ENCODE measurements around the gene RAPGEF3.

RAPGEF3 gene

GRCh38 chr12:47754126-47754525 lies 4.6 kb downstream of the RAPGEF3 start:
- no peak for TF ChIP-seq CTCF (IDR thresholded peaks at IDR 0.05; ENCODE audit: insufficient read depth, low read length, poor library complexity, severe bottlenecking)
- H3K27me3 ChIP-seq (replicated peaks; ENCODE audit: control insufficient read depth, insufficient read depth, low read length) = no peaks in the 10 kb centered on the region
- no peak overlapping the region for H3K4me3 ChIP-seq (replicated peaks; ENCODE audit: low read depth, low read length)
- no peak for DNase-seq (ENCODE audit: extremely low read depth, insufficient read length)
- no peaks in the 10 kb centered on the region for H3K36me3 ChIP-seq (ENCODE audit: control insufficient read depth, insufficient read depth, low read length)

- Histone ChIP-seq H3K36me3 (ENCODE audit: control insufficient read depth, insufficient read depth, low read length) (no peaks in the 10 kb centered on the region), H3K27me3 (replicated peaks; ENCODE audit: control insufficient read depth, insufficient read depth, low read length) (no peaks in the 10 kb centered on the region), H3K4me3 (replicated peaks; ENCODE audit: low read depth, low read length) (no peak overlapping the region)
- TF ChIP-seq CTCF (IDR thresholded peaks at IDR 0.05; ENCODE audit: insufficient read depth, low read length, poor library complexity, severe bottlenecking) = no peak
- DNase-seq (ENCODE audit: extremely low read depth, insufficient read length) = no peak
Observed at GRCh38 chr12:47753021-47754001, 5.4 kb downstream of the RAPGEF3 start.

- no peak for DNase-seq (ENCODE audit: extremely low read depth, insufficient read length)
Observed at GRCh38 chr12:47752552-47752951, 6.1 kb downstream of the RAPGEF3 start.

GRCh38 chr12:47752121-47752520 lies 6.6 kb downstream of the RAPGEF3 start:
- Histone ChIP-seq H3K27me3 (replicated peaks; ENCODE audit: control insufficient read depth, insufficient read depth, low read length) (no peaks in the 10 kb centered on the region), H3K36me3 (ENCODE audit: control insufficient read depth, insufficient read depth, low read length) (no peaks in the 10 kb centered on the region), H3K4me3 (replicated peaks; ENCODE audit: low read depth, low read length) (no peak overlapping the region)
- no peak for DNase-seq (ENCODE audit: extremely low read depth, insufficient read length)
- no peak for TF ChIP-seq CTCF (IDR thresholded peaks at IDR 0.05; ENCODE audit: insufficient read depth, low read length, poor library complexity, severe bottlenecking)

More at GRCh38 chr12:47752552-47752951, 6.1 kb downstream of the RAPGEF3 start:
- Histone ChIP-seq H3K27me3 (replicated peaks; ENCODE audit: control insufficient read depth, insufficient read depth, low read length) (no peaks in the 10 kb centered on the region), H3K4me3 (replicated peaks; ENCODE audit: low read depth, low read length) (no peak overlapping the region), H3K36me3 (ENCODE audit: control insufficient read depth, insufficient read depth, low read length) (no peaks in the 10 kb centered on the region)
- TF ChIP-seq CTCF (IDR thresholded peaks at IDR 0.05; ENCODE audit: insufficient read depth, low read length, poor library complexity, severe bottlenecking) = no peak

GRCh38 chr12:47751561-47751960 lies 7.1 kb downstream of the RAPGEF3 start:
- Histone ChIP-seq H3K27me3 (replicated peaks; ENCODE audit: control insufficient read depth, insufficient read depth, low read length) (no peaks in the 10 kb centered on the region), H3K4me3 (replicated peaks; ENCODE audit: low read depth, low read length) (no peak overlapping the region), H3K36me3 (ENCODE audit: control insufficient read depth, insufficient read depth, low read length) (no peaks in the 10 kb centered on the region)
- no peak for DNase-seq (ENCODE audit: extremely low read depth, insufficient read length)
- no peak for TF ChIP-seq CTCF (IDR thresholded peaks at IDR 0.05; ENCODE audit: insufficient read depth, low read length, poor library complexity, severe bottlenecking)
